ENCODE measurements around the gene ATG4A. TPM values are rescaled to one million over a fixed set of nuclear protein-coding genes. Genes with fewer than 3 reads are reported as not detected.

ATG4A gene
- total and polyA plus RNA-seq, 2 of the 8 experiments (the other 6 are each of a cell fraction or from before 2014, with no cell fraction given): 1.2 to 2.0 TPM

DNA sequence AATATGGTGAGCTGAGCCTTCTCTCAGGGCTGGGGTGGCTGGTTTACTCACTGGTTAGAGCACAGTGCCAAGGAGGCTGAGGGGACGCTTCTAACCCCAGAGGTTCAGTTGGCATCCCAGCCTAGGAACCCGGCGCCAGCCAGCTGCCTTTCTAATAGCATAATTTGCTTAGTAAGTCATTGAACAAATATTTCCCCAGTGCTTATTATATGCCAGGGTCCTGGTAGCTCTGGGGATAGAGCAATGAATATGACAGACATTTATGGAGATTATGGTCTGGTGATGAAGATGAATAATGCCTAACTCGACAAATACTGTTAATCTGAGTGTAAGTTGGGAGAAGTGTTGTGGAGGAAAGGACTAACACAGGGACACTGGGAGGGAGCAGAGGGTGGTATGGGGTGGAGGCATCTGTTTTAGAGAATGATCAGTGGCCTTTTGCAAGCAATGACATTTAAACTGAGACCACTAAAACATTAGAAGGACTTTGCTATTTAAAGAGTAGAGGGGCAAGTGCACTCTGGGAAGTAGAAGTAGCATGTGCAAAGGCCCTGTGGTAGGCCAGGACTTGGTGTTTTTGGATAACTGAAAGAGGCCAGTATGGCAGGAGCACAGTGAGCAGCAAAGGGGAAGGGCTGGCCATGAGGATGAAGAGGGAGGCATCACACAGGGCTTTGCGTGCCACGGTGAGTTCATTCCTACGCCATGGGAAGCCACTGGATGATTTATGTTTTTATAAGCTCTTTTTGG lies 71.9 kb downstream of the ATG4A start:
- no peaks in the 10 kb centered on the region for H3K79me2 ChIP-seq (ENCODE audit: control insufficient read depth in 1 of 2, insufficient read depth in 2 of 2, low read length in 2 of 2)
- no peak overlapping the region for H2BK20ac ChIP-seq (ENCODE audit: low read length)
- no peak for DNase-seq (ENCODE audit: low read depth in 1 of 2, low spot score in 2 of 2)
- no peak overlapping the region for H3K4ac ChIP-seq (replicated peaks; ENCODE audit: insufficient read length, low read depth, low read length)
- no peak overlapping the region for H3K4me2 ChIP-seq (ENCODE audit: insufficient read depth in 1 of 2, low read depth in 2 of 2, low read length in 2 of 2)
- no peak overlapping the region for H3K18ac ChIP-seq (ENCODE audit: extremely low read depth, low read length)
- no peak overlapping the region for H2AK5ac ChIP-seq (ENCODE audit: low read depth, low read length)
- no peak overlapping the region for H2BK120ac ChIP-seq (replicated peaks; ENCODE audit: low read depth, low read length)
- no peaks in the 10 kb centered on the region for H3K9me3 ChIP-seq (ENCODE audit: insufficient read depth in 2 of 2, low read depth in 1 of 2, low read length in 1 of 2)
- no peak overlapping the region for H2BK15ac ChIP-seq (ENCODE audit: low read length)
- no peak for FAIRE-seq
- no peak overlapping the region for H4K8ac ChIP-seq (ENCODE audit: extremely low read depth, insufficient read depth, low read length)
- H3K14ac ChIP-seq (ENCODE audit: insufficient read length): no peak overlapping the region
- no peaks in the 10 kb centered on the region for H3K4me1 ChIP-seq (replicated peaks in 1 of 4; ENCODE audit: control insufficient read depth in 3 of 4, insufficient read depth in 4 of 4, low read length in 3 of 4)
- H3K27ac ChIP-seq (ENCODE audit: low read depth, low read length): no peak overlapping the region
- ChIA-PET CTCF (ENCODE audit: partially characterized antibody) (interaction anchor here (0.6 to 2.2 kb wide), 3 partner anchors 10 to 415 kb away, joined by 3 to 6 read pairs (median 5); no protein-coding TSS in a partner anchor), POLR2A (ENCODE audit: partially characterized antibody) (interaction anchor here (0.7 kb wide), 1 partner anchor 11 kb away, joined by 4 read pairs; no protein-coding TSS in a partner anchor)
- no peaks in the 10 kb centered on the region for H3K23me2 ChIP-seq (ENCODE audit: low read depth, low read length)
- no peaks in the 10 kb centered on the region for H3K79me1 ChIP-seq (ENCODE audit: low read depth, low read length)
- no peak overlapping the region for H3K23ac ChIP-seq (ENCODE audit: insufficient read length)
- no peaks in the 10 kb centered on the region for H4K20me1 ChIP-seq (replicated peaks in 1 of 2; ENCODE audit: control insufficient read depth in 1 of 2, insufficient read depth in 2 of 2, low read length in 2 of 2)
- H3K36me3 ChIP-seq (ENCODE audit: control insufficient read depth in 2 of 4, insufficient read depth in 4 of 4, low read length in 3 of 4): no peaks in the 10 kb centered on the region
- 78% methylated on average over 7 of the region's 7 CpGs; no CpG with 5 or more reads in 1 of the 2 experiments for WGBS, 2 experiments (ENCODE audit: extremely low coverage in 1 of 2, insufficient coverage in 1 of 2, insufficient read length in 1 of 2, insufficient replicate concordance in 2 of 2, low coverage in 1 of 2, low lambda C conversion rate in 2 of 2, missing lambda C conversion rate in 1 of 2)
- no peak overlapping the region for H2BK5ac ChIP-seq (ENCODE audit: low read depth, low read length)
- H3K27me3 ChIP-seq (replicated peaks in 1 of 4; ENCODE audit: control insufficient read depth in 3 of 4, extremely low read depth in 1 of 4, insufficient read depth in 3 of 4, low read length in 3 of 4): no peaks in the 10 kb centered on the region
- H3K9ac ChIP-seq (replicated peaks in 1 of 4; ENCODE audit: extremely low read depth in 1 of 4, low read depth in 3 of 4, low read length in 3 of 4): no peak overlapping the region
- no peak overlapping the region for H4K91ac ChIP-seq (replicated peaks; ENCODE audit: insufficient read length, low read length)
- no peak overlapping the region for H3K56ac ChIP-seq (replicated peaks; ENCODE audit: insufficient read length, low read depth, low read length)
- H4K5ac ChIP-seq (ENCODE audit: insufficient read length, low read depth, low read length): no peak overlapping the region
- TF ChIP-seq SP2 (IDR thresholded peaks at IDR 0.05; ENCODE audit: low read length): no peak
- no peak for TF ChIP-seq EP300 (IDR thresholded peaks at IDR 0.05; ENCODE audit: borderline replicate concordance in 1 of 2, low read depth in 2 of 2, low read length in 2 of 2)
- TF ChIP-seq TCF12 (IDR thresholded peaks at IDR 0.05; ENCODE audit: low read depth, low read length): no peak
- TF ChIP-seq, protein P1, sequence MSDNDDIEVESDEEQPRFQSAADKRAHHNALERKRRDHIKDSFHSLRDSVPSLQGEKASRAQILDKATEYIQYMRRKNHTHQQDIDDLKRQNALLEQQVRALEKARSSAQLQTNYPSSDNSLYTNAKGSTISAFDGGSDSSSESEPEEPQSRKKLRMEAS (IDR thresholded peaks at IDR 0.05): no peak
- TF ChIP-seq POLR2AphosphoS5 (IDR thresholded peaks at IDR 0.05; ENCODE audit: low read depth, low read length): no peak
- TF ChIP-seq RNF2 (IDR thresholded peaks at IDR 0.05; ENCODE audit: borderline replicate concordance, low read depth, low read length, missing control alignments, poor library complexity, severe bottlenecking): no peak
- TF ChIP-seq HDAC2 (IDR thresholded peaks at IDR 0.05; ENCODE audit: borderline replicate concordance in 1 of 2, low read depth in 2 of 2, low read length in 2 of 2): no peak
- no peak for TF ChIP-seq TBP (IDR thresholded peaks at IDR 0.05; ENCODE audit: low read depth, low read length)
- H2AFZ ChIP-seq (ENCODE audit: low read length): no peak overlapping the region
- H3K4me3 ChIP-seq (ENCODE audit: extremely low read depth in 1 of 4, insufficient read depth in 2 of 4, low read depth in 3 of 4, low read length in 4 of 4): no peak overlapping the region
- H2BK12ac ChIP-seq (ENCODE audit: low read depth, low read length): no peak overlapping the region

Measured in H1 (cell line).